ENCODE measurements around the gene HDGF. TPM values are rescaled to one million over a fixed set of nuclear protein-coding genes. Genes with fewer than 3 reads are reported as not detected.

HDGF gene
- total RNA-seq, 3 donors from 2014 or later (not counting 1 experiment from before 2014, with no cell fraction given): 95.3 to 110 (median 96.6) TPM

- peak overlapping the region; percentile 40 for H3K4me3 ChIP-seq (ENCODE audit: low read length)
- Mint-ChIP-seq H3K36me3 (no peaks in the 10 kb centered on the region), H3K4me3 (peak overlapping the region; percentile 85), H3K27me3 (ENCODE audit: low read depth in 2 of 2) (no peaks in the 10 kb centered on the region), H3K4me1 (peaks cover 58 to 63% of the 10 kb centered on the region in 2 donors), H3K27ac (peak overlapping the region; percentile 92 to 94), H3K9me3 (no peaks in the 10 kb centered on the region)
- TF ChIP-seq CTCF (IDR thresholded peaks at IDR 0.05): no peak
- intact Hi-C loops (cut with micrococcal nuclease): loop anchor here (1.0 kb wide), 1 partner anchor 21 kb away; the partner anchor contains the start of gene PRCC
- DNase-seq (peak in 1 of 2 donors; percentile 66), ATAC-seq (no peak)
- peaks cover 16% of the 10 kb centered on the region for H3K36me3 ChIP-seq (ENCODE audit: control insufficient read depth, insufficient read depth, low read length)
- no peaks in the 10 kb centered on the region for H3K9me3 ChIP-seq (ENCODE audit: control insufficient read depth, insufficient read depth, low read length)
- 45% methylated on average over 9 of the region's 9 CpGs for WGBS (ENCODE audit: insufficient coverage)
- peak overlapping the region; percentile 89 for H3K27ac ChIP-seq (ENCODE audit: low read length)
- H3K4me1 ChIP-seq (ENCODE audit: control insufficient read depth, insufficient read depth, low read length): peaks cover 57% of the 10 kb centered on the region
- H3K27me3 ChIP-seq (ENCODE audit: control insufficient read depth, insufficient read depth, low read length): no peaks in the 10 kb centered on the region
Measured at GRCh38 chr1:156746406-156746727, 5.1 kb downstream of the HDGF start.

GRCh38 chr1:156745881-156746280, 5.6 kb downstream of the HDGF start:
- TF ChIP-seq CTCF (IDR thresholded peaks at IDR 0.05): no peak
- ATAC-seq (no peak), DNase-seq (no peak)
- Mint-ChIP-seq H3K9me3 (no peaks in the 10 kb centered on the region), H3K27me3 (ENCODE audit: low read depth in 2 of 2) (no peaks in the 10 kb centered on the region), H3K27ac (peak overlapping the region; percentile 92 to 94), H3K4me1 (peaks cover 63 to 68% of the 10 kb centered on the region in 2 donors), H3K4me3 (peak overlapping the region; percentile 85), H3K36me3 (no peaks in the 10 kb centered on the region)
- WGBS (ENCODE audit: insufficient coverage): 81% methylated on average over 3 of the region's 3 CpGs
- intact Hi-C loops (cut with micrococcal nuclease): loop anchor here (1.0 kb wide), 1 partner anchor 21 kb away; the partner anchor contains the start of gene PRCC
- H3K4me3 ChIP-seq (ENCODE audit: low read length): no peak overlapping the region
- H3K4me1 ChIP-seq (ENCODE audit: control insufficient read depth, insufficient read depth, low read length): peaks cover 58% of the 10 kb centered on the region
- H3K27ac ChIP-seq (ENCODE audit: low read length): peak overlapping the region; percentile 89
- no peaks in the 10 kb centered on the region for H3K9me3 ChIP-seq (ENCODE audit: control insufficient read depth, insufficient read depth, low read length)
- H3K36me3 ChIP-seq (ENCODE audit: control insufficient read depth, insufficient read depth, low read length): peaks cover 16% of the 10 kb centered on the region
- H3K27me3 ChIP-seq (ENCODE audit: control insufficient read depth, insufficient read depth, low read length): no peaks in the 10 kb centered on the region

- WGBS (ENCODE audit: insufficient coverage): 75% methylated on average over 14 of the region's 14 CpGs
- Histone ChIP-seq H3K36me3 (ENCODE audit: control insufficient read depth, insufficient read depth, low read length) (peaks cover 16% of the 10 kb centered on the region), H3K27ac (ENCODE audit: low read length) (no peak overlapping the region), H3K27me3 (ENCODE audit: control insufficient read depth, insufficient read depth, low read length) (no peaks in the 10 kb centered on the region), H3K9me3 (ENCODE audit: control insufficient read depth, insufficient read depth, low read length) (no peaks in the 10 kb centered on the region), H3K4me1 (ENCODE audit: control insufficient read depth, insufficient read depth, low read length) (peaks cover 54% of the 10 kb centered on the region), H3K4me3 (ENCODE audit: low read length) (no peak overlapping the region)
- intact Hi-C loops (cut with micrococcal nuclease): no loop called here
- DNase-seq: peak in 1 of 2 donors; percentile 3
- H3K4me3 Mint-ChIP-seq: peak overlapping the region; percentile 21
- no peak for TF ChIP-seq CTCF (IDR thresholded peaks at IDR 0.05)
- ATAC-seq: no peak
- H3K36me3 Mint-ChIP-seq: no peaks in the 10 kb centered on the region
- H3K4me1 Mint-ChIP-seq: peaks cover 62 to 67% of the 10 kb centered on the region in 2 donors
- H3K9me3 Mint-ChIP-seq: no peaks in the 10 kb centered on the region
- no peaks in the 10 kb centered on the region for H3K27me3 Mint-ChIP-seq (ENCODE audit: low read depth in 2 of 2)
- peak overlapping the region; percentile 92 to 94 for H3K27ac Mint-ChIP-seq
Measured at GRCh38 chr1:156744786-156745419, 6.6 kb downstream of the HDGF start.

- H3K27me3 Mint-ChIP-seq (ENCODE audit: low read depth in 2 of 2): no peaks in the 10 kb centered on the region
- Histone ChIP-seq H3K27ac (ENCODE audit: low read length) (no peak overlapping the region), H3K9me3 (ENCODE audit: control insufficient read depth, insufficient read depth, low read length) (no peaks in the 10 kb centered on the region), H3K4me3 (ENCODE audit: low read length) (no peak overlapping the region), H3K4me1 (ENCODE audit: control insufficient read depth, insufficient read depth, low read length) (peaks cover 49% of the 10 kb centered on the region), H3K36me3 (ENCODE audit: control insufficient read depth, insufficient read depth, low read length) (peaks cover 16% of the 10 kb centered on the region), H3K27me3 (ENCODE audit: control insufficient read depth, insufficient read depth, low read length) (no peaks in the 10 kb centered on the region)
- no peak for TF ChIP-seq CTCF (IDR thresholded peaks at IDR 0.05)
- DNase-seq (no peak), ATAC-seq (no peak)
- no peaks in the 10 kb centered on the region for H3K36me3 Mint-ChIP-seq
- no peak overlapping the region for H3K4me3 Mint-ChIP-seq
- peaks cover 56 to 61% of the 10 kb centered on the region in 2 donors for H3K4me1 Mint-ChIP-seq
- 96% methylated on average over 6 of the region's 12 CpGs for WGBS (ENCODE audit: insufficient coverage)
- intact Hi-C loops (cut with micrococcal nuclease): no loop called here
- no peaks in the 10 kb centered on the region for H3K9me3 Mint-ChIP-seq
- peak overlapping the region; percentile 57 to 94 for H3K27ac Mint-ChIP-seq
Measured at GRCh38 chr1:156744344-156744743, 7.1 kb downstream of the HDGF start.

Measured in natural killer cell (primary cell).